Activated CD8-positive, alpha-beta memory T cell treated with anti-CD3 and anti-CD28 coated beads for 48 hours (primary cell): ENCODE results near the gene FLACC1.
A peak's percentile ranks its signal among the peaks of the same experiment; 100 is the strongest.

Source experiments
- DNase-seq, 3 experiments: peaks; one replicate each; pipeline ENCODE4 v3.0.0-alpha.2; 2020; ENCODE audit warnings: low read depth in 2 of 3, low spot score in 2 of 3

FLACC1 gene

GRCh38 chr2:201280191-201281040, 76.7 kb downstream of the FLACC1 start:
- DNase-seq: no peak

GRCh38 chr2:201279079-201279478, 78.1 kb downstream of the FLACC1 start:
- no peak for DNase-seq

- DNase-seq: no peak
Measured at GRCh38 chr2:201276511-201276910, 80.6 kb downstream of the FLACC1 start.

GRCh38 chr2:201275990-201276389, 81.2 kb downstream of the FLACC1 start:
- no peak for DNase-seq

GRCh38 chr2:201275069-201275468, 82.1 kb downstream of the FLACC1 start:
- DNase-seq: no peak

GRCh38 chr2:201273330-201273983, 83.7 kb downstream of the FLACC1 start:
- no peak for DNase-seq

GRCh38 chr2:201271917-201272316, 85.2 kb downstream of the FLACC1 start:
- no peak for DNase-seq

GRCh38 chr2:201270293-201271001, 86.7 kb downstream of the FLACC1 start:
- DNase-seq: no peak

GRCh38 chr2:201269764-201270163, 87.4 kb downstream of the FLACC1 start:
- DNase-seq: no peak

- no peak for DNase-seq
Measured at GRCh38 chr2:201267278-201268030, 89.7 kb downstream of the FLACC1 start.

GRCh38 chr2:201266629-201267028, 90.5 kb downstream of the FLACC1 start:
- DNase-seq: no peak

- DNase-seq: no peak
Measured at GRCh38 chr2:201264472-201265173, 92.5 kb downstream of the FLACC1 start.

GRCh38 chr2:201263779-201264178, 93.4 kb downstream of the FLACC1 start:
- no peak for DNase-seq

- DNase-seq: no peak
Measured at GRCh38 chr2:201262718-201263117, 94.4 kb downstream of the FLACC1 start.

- DNase-seq: no peak
Measured at GRCh38 chr2:201261906-201262305, 95.2 kb downstream of the FLACC1 start.

- DNase-seq: peak in 2 of 3 experiments; percentile 27
Measured at GRCh38 chr2:201261471-201261870, 95.7 kb downstream of the FLACC1 start.

- peak in 2 of 3 experiments; percentile 23 to 28 for DNase-seq
Measured at GRCh38 chr2:201260302-201260800, 96.8 kb downstream of the FLACC1 start, which contains the start of gene CASP8. CASP8 (plus strand) TSS chr2:201260536; CDS start chr2:201266487, 5,951 bp downstream.

GRCh38 chr2:201258666-201259615, 98.2 kb downstream of the FLACC1 start:
- no peak for DNase-seq
